Stimulated activated effector memory CD8-positive, alpha-beta T cell treated with anti-CD3 and anti-CD28 coated beads, Interleukin-12 subunit alpha, Interleukin-12 subunit beta, amount 100 ng/mL, for 72 hours (primary cell): Measurements from ENCODE around the gene MROH8.
A peak's percentile ranks its signal among the peaks of the same experiment; 100 is the strongest.

Experiments used
- ATAC-seq: fragments of 150-1000 bp; cut with Tn5 transposase; 2 replicates; pipeline ENCODE4 v1.10.0; 2021
- DNase-seq, 2 donors: peaks; one replicate each; pipeline ENCODE4 v3.0.0; 2021 to 2022; ENCODE audit warnings: low spot score in 2 of 2
- H3K27ac Mint-ChIP-seq: one replicate; pipeline ENCODE4 v1.8.0; 2022; ENCODE audit warnings: mild to moderate bottlenecking, mixed read lengths
- H3K36me3 Mint-ChIP-seq: one replicate; pipeline ENCODE4 v1.8.0; 2022; ENCODE audit warnings: mild to moderate bottlenecking, mixed read lengths
- H3K4me1 Mint-ChIP-seq: one replicate; pipeline ENCODE4 v1.8.0; 2022; ENCODE audit warnings: mixed read lengths
- H3K4me3 Mint-ChIP-seq: one replicate; pipeline ENCODE4 v1.8.0; 2022; ENCODE audit warnings: mild to moderate bottlenecking, mixed read lengths
- H3K9me3 Mint-ChIP-seq: one replicate; pipeline ENCODE4 v1.8.0; 2022; ENCODE audit warnings: mixed read lengths

MROH8 gene

GRCh38 chr20:37178839-37179682, at the start of gene MROH8, which contains the start of gene RPN2:
TSS of gene MROH8 (minus strand) at chr20:37179548.
TSS of gene RPN2 (plus strand) at chr20:37179330. CDS start at chr20:37179357, 27 bp downstream.
- peak; percentile 97 for ATAC-seq
- no peaks in the 10 kb centered on the region for H3K9me3 Mint-ChIP-seq
- peak; percentile 87 to 97 for DNase-seq
- peak within 1 kb of the TSS; percentile 98 for H3K27ac Mint-ChIP-seq
- peaks cover 54% of the 10 kb centered on the region for H3K36me3 Mint-ChIP-seq
- H3K4me1 Mint-ChIP-seq: peaks cover 43% of the 10 kb centered on the region
- peak within 1 kb of the TSS; percentile 91 for H3K4me3 Mint-ChIP-seq

GRCh38 chr20:37228656-37229055, 49.3 kb upstream of the MROH8 start:
- H3K9me3 Mint-ChIP-seq: no peaks in the 10 kb centered on the region
- peak overlapping the region; percentile 70 for H3K27ac Mint-ChIP-seq
- H3K36me3 Mint-ChIP-seq: peaks cover 100% of the 10 kb centered on the region
- ATAC-seq (no peak), DNase-seq (no peak)
- H3K4me3 Mint-ChIP-seq: no peak overlapping the region
- H3K4me1 Mint-ChIP-seq: no peaks in the 10 kb centered on the region

GRCh38 chr20:37228082-37228481, 48.7 kb upstream of the MROH8 start:
- Mint-ChIP-seq H3K36me3 (peaks cover 100% of the 10 kb centered on the region), H3K9me3 (no peaks in the 10 kb centered on the region), H3K4me3 (no peak overlapping the region), H3K27ac (no peak overlapping the region), H3K4me1 (no peaks in the 10 kb centered on the region)
- DNase-seq (no peak), ATAC-seq (no peak)

GRCh38 chr20:37226889-37227288, 47.5 kb upstream of the MROH8 start:
- Mint-ChIP-seq H3K36me3 (peaks cover 97% of the 10 kb centered on the region), H3K4me1 (no peaks in the 10 kb centered on the region), H3K4me3 (no peak overlapping the region), H3K9me3 (no peaks in the 10 kb centered on the region), H3K27ac (peak overlapping the region; percentile 29)
- ATAC-seq (no peak), DNase-seq (no peak)

GRCh38 chr20:37225146-37225545, 45.8 kb upstream of the MROH8 start:
- ATAC-seq (no peak), DNase-seq (no peak)
- no peaks in the 10 kb centered on the region for H3K9me3 Mint-ChIP-seq
- peak overlapping the region; percentile 72 for H3K27ac Mint-ChIP-seq
- peaks cover under 1% of the 10 kb centered on the region for H3K4me1 Mint-ChIP-seq
- H3K4me3 Mint-ChIP-seq: no peak overlapping the region
- H3K36me3 Mint-ChIP-seq: peaks cover 91% of the 10 kb centered on the region

GRCh38 chr20:37223053-37223452, 43.7 kb upstream of the MROH8 start:
- no peak for DNase-seq
- ATAC-seq: peak; percentile 64
- no peaks in the 10 kb centered on the region for H3K9me3 Mint-ChIP-seq
- H3K4me3 Mint-ChIP-seq: no peak overlapping the region
- peak overlapping the region; percentile 37 for H3K27ac Mint-ChIP-seq
- peaks cover 11% of the 10 kb centered on the region for H3K4me1 Mint-ChIP-seq
- peaks cover 91% of the 10 kb centered on the region for H3K36me3 Mint-ChIP-seq

DNA sequence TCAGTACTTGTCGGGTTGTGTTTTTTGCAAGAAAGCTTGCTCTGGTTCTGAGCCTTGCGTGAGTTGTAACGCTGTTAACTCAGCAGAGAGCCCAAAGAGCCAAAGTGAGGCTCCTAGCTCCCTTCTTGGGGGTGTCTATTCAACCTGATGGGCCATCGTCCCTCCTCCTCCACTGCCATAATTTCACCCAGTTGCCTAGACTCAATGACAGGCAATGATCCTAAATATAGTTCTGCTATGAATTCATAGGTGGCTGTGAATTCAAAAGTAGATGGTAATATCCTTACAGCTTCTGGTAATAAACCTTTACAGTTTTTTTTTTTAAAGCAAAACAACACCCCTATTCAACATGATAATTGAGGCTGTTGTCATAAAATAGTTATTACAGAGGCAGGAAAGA, 42.7 kb upstream of the MROH8 start:
- Mint-ChIP-seq H3K36me3 (peaks cover 91% of the 10 kb centered on the region), H3K27ac (no peak overlapping the region), H3K4me3 (no peak overlapping the region), H3K9me3 (no peaks in the 10 kb centered on the region), H3K4me1 (peaks cover 11% of the 10 kb centered on the region)
- no peak for ATAC-seq
- DNase-seq: no peak

DNA sequence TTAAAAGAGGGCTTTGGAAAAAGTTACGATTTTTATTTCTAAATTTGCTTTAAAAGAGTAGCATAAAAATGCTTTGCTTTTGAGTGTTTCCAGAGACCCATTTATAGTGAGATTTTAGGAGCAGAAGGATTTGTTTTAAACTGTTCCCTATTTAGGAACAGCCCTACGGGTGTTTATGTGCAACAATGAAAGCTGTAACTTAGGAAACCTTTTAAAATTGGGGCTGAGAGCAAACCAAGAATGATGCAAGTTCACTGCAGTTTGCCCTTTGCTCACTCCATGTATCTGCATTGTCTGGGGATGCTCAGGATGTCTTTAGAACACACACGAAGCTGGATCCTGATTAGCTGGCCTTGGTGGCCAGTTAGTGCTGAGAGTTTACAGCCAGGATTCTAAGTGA, 41.4 kb upstream of the MROH8 start:
- Mint-ChIP-seq H3K27ac (no peak overlapping the region), H3K4me1 (peaks cover 11% of the 10 kb centered on the region), H3K36me3 (peaks cover 91% of the 10 kb centered on the region), H3K4me3 (no peak overlapping the region), H3K9me3 (no peaks in the 10 kb centered on the region)
- DNase-seq (no peak), ATAC-seq (no peak)

DNA sequence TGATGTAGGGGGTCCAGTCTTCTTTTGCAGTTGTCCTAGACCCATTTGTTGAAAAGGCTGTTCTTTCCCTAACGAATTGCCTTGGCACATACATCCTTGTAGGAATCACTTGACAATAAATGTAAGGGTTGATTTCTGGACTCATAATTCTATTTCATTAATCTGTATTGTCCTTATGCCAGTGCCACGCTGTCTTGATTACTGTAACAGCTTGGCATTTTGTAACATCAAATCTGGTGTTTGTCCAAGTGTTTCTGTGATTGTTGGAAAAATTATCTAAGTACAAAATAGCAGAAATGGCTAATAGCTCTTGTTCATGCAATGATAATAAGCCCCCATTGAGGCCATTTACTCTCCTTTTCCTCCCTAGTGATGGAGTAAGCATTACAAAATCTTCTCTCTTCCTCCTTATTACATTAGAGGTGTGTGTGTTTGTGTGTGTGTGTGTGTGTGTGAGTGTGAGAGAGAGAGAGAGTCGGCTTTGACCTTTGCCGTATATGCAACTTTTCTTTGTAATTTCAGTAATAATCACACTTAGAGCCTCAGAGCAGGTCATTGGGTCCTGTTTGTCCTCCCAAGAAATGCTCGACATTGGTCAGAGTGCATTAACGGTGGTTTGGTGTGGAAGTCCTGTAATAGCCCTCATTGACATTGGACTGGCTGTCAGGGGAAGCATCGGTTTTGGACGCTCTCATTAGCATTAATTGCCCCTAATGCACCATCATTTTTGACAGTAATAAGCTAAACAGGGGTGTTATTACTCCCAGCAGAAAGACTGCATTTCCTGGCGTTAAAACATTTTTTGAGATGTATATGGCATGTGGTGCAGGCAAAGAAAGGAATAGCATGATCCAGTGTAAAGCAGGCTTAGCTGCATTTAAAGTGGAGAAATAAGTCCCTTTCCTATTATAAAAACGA, 40.7 kb upstream of the MROH8 start:
- Mint-ChIP-seq H3K4me3 (no peak overlapping the region), H3K4me1 (peaks cover 11% of the 10 kb centered on the region), H3K27ac (no peak overlapping the region), H3K9me3 (no peaks in the 10 kb centered on the region), H3K36me3 (peaks cover 91% of the 10 kb centered on the region)
- ATAC-seq (no peak), DNase-seq (no peak)

DNA sequence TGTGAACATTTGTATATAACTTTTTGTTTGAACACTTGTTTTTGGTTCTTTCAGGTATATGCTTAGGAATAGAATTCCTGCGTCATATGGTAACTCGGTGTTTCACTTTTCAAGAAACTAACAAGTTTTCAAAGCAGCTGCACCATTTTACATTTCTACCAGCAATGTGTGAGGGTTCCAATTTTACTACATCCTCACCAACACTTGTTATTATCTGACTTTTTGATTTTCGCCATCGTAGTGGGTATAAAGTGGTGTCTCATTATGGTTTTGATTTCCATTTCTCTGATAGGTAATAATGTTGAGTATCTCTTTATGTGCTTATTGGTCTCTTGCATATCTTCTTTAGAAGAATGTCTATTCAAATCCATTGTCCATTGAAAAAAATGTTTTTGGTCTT, 39.6 kb upstream of the MROH8 start:
- Mint-ChIP-seq H3K9me3 (no peaks in the 10 kb centered on the region), H3K4me3 (no peak overlapping the region), H3K27ac (no peak overlapping the region), H3K4me1 (peaks cover 11% of the 10 kb centered on the region), H3K36me3 (peaks cover 91% of the 10 kb centered on the region)
- no peak for ATAC-seq
- no peak for DNase-seq

DNA sequence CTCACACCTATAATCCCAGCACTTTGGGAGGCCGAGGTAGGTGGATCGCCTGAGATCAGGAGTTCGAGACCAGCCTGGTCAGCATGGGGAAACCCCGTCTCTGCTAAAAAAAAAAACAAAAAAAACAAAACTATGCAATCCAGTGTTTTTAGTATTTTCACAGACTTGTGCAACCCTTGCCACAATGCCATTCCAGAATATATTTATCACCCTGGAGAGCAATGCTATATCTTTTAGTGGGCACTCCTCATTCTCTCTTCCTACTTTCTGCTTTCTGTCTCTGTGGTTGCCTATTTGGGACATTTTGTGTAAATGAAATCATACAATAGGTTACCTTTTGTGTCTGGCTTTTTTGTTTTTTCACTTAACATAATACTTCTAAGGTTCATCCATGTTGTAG, 39.1 kb upstream of the MROH8 start:
- peaks cover 91% of the 10 kb centered on the region for H3K36me3 Mint-ChIP-seq

DNA sequence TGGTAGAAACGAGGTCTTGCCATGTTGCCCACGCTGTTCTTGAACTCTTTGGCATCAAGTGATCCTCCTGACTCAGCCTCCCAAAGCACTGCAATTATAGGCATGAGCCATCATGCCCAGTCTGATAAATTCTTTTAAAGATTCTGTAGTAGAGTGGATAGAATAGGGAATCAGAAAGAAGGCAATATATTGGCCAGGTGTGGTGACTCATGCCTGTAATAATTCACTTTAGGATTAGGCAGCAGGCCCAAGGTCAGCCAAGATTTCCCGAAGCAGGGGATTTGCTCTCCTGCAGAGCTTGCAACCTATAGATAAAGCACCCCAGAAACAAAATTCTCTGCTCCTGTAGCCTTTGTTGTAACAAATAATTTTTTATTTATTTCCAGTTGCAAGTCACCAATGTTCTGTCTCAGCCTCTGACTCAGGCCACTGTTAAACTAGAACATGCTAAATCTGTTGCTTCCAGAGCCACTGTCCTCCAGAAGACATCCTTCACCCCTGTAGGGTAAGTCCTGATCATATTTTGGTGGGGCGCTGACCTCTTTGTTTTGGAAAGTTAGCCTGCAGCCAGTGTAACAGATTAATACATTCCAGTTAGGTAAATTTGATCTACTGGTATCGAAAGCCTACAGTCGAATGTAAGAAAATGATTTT, 30.4 kb upstream of the MROH8 start:
- ATAC-seq: no peak
- H3K9me3 Mint-ChIP-seq: no peaks in the 10 kb centered on the region
- DNase-seq: no peak
- no peaks in the 10 kb centered on the region for H3K4me1 Mint-ChIP-seq
- H3K36me3 Mint-ChIP-seq: peaks cover 100% of the 10 kb centered on the region
- H3K4me3 Mint-ChIP-seq: no peak overlapping the region
- no peak overlapping the region for H3K27ac Mint-ChIP-seq

More for the DNA sequence above, 39.1 kb upstream of the MROH8 start:
- Mint-ChIP-seq H3K4me1 (peaks cover 11% of the 10 kb centered on the region), H3K4me3 (no peak overlapping the region), H3K27ac (no peak overlapping the region), H3K9me3 (no peaks in the 10 kb centered on the region)
- ATAC-seq (no peak), DNase-seq (no peak)

DNA sequence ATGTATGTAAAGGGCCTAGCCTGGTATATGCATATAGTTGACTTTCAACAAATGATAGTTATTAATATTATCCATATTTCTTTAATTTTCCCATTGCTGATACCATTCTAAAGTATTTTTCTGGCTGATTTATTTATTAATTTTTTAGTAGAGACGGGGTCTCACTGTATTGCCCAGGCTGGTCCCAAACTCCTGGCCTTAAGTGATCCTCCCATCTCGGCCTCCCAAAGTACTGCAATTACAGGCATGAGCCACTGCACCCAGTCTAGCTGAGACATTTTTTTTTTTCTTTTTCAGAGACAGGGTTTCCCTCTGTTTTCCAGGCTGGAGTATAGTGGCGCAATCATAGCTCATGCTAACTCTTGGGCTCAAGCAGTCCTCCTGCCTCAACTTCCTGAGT, 29.8 kb upstream of the MROH8 start:
- Mint-ChIP-seq H3K36me3 (peaks cover 100% of the 10 kb centered on the region), H3K27ac (no peak overlapping the region)
- no peak for ATAC-seq

GRCh38 chr20:37207171-37207570, 27.8 kb upstream of the MROH8 start:
- Mint-ChIP-seq H3K4me1 (peaks cover 2% of the 10 kb centered on the region), H3K4me3 (no peak overlapping the region), H3K27ac (no peak overlapping the region), H3K9me3 (no peaks in the 10 kb centered on the region), H3K36me3 (peaks cover 100% of the 10 kb centered on the region)
- ATAC-seq: no peak
- DNase-seq: no peak

More for the DNA sequence above, 29.8 kb upstream of the MROH8 start:
- Mint-ChIP-seq H3K9me3 (no peaks in the 10 kb centered on the region), H3K4me3 (no peak overlapping the region), H3K4me1 (no peaks in the 10 kb centered on the region)
- no peak for DNase-seq

DNA sequence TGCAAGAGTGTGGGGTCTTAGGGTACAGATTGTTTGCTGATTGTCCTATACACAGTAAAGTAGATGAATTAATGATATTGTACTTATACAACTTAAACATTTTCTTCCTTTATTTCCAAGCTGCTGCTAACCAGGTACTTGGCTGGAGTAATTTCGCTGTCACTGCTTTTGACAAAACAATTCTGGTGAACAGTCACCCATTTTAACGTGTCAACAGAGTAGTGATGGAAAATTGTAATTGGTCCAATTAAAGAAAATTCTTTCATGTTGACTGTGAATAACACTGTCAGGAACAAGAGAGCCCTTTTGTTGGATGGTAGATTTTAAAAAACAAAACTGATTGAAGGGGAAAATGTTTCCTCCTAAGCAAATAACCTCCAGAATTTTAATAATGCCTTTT, 26.4 kb upstream of the MROH8 start:
- Mint-ChIP-seq H3K27ac (peak overlapping the region; percentile 39), H3K4me3 (no peak overlapping the region), H3K36me3 (peaks cover 100% of the 10 kb centered on the region), H3K4me1 (peaks cover 4% of the 10 kb centered on the region), H3K9me3 (no peaks in the 10 kb centered on the region)
- ATAC-seq (no peak), DNase-seq (no peak)
